IMR-90 (cell line): ENCODE measurements around the gene ANKRD13A. TPM values are rescaled to one million over a fixed set of nuclear protein-coding genes. Genes with fewer than 3 reads are reported as not detected.

Experiments used
- ATAC-seq: fragments of 200-7000 bp; cut with Tn5 transposase; 2 replicates; pipeline ENCODE4 v1.9.1; 2020; ENCODE audit warnings: low read depth, mild to moderate bottlenecking, moderate library complexity
- BruUV-seq: library from RNA; stranded (reverse); fragments of 400-500 nt; replicated peaks from 2 replicates; lab custom pipeline; 2021; lab: Mats Ljungman, UMichigan
- CTCF ChIA-PET: fragments of 300-600 bp; formaldehyde crosslinking; extraction: SDS; loops from one replicate; lab custom pipeline; 2021; ENCODE audit warnings: antibody characterized with exemption; lab: Yijun Ruan, JAX
- POLR2A ChIA-PET: fragments of 300-600 bp; sonication (Branson Sonifier 250); formaldehyde crosslinking; loops from one replicate; lab custom pipeline; 2022; ENCODE audit warnings: antibody characterized with exemption; ENCODE audit not compliant: unreplicated experiment; lab: Charles Lee
- DNase-seq: peaks from one replicate; pipeline ENCODE4 v3.0.0; 2013
- H2AFZ ChIP-seq: replicated peaks from 2 replicates; pipeline ENCODE3; 2013; ENCODE audit warnings: low read length, mild to moderate bottlenecking; ENCODE audit not compliant: poor library complexity
- H2AK5ac ChIP-seq: 2 replicates; pipeline ENCODE4 v1.6.1; 2013; ENCODE audit warnings: low read depth, low read length, inconsistent platforms
- H2AK9ac ChIP-seq: replicated peaks from 2 replicates; pipeline ENCODE3; 2013; ENCODE audit warnings: mild to moderate bottlenecking, low read depth, low read length, moderate library complexity; ENCODE audit not compliant: poor library complexity
- H2BK120ac ChIP-seq: 2 replicates; pipeline ENCODE4 v1.6.1; 2013; ENCODE audit warnings: low read depth, low read length, inconsistent platforms
- H2BK15ac ChIP-seq: 3 replicates; pipeline ENCODE4 v1.6.1; 2013; ENCODE audit warnings: low read depth, low read length, inconsistent platforms
- H2BK20ac ChIP-seq: 2 replicates; pipeline ENCODE4 v1.6.1; 2013; ENCODE audit warnings: low read depth, mild to moderate bottlenecking, inconsistent platforms, low read length, moderate library complexity
- H2BK5ac ChIP-seq: 2 replicates; pipeline ENCODE4 v1.6.1; 2013; ENCODE audit warnings: mild to moderate bottlenecking, low read depth, low read length, inconsistent platforms; ENCODE audit not compliant: poor library complexity, severe bottlenecking
- H3K14ac ChIP-seq: replicated peaks from 2 replicates; pipeline ENCODE4 v1.6.1; 2013; ENCODE audit warnings: low read depth, low read length, inconsistent platforms
- H3K18ac ChIP-seq: 2 replicates; pipeline ENCODE4 v1.6.1; 2013; ENCODE audit warnings: low read depth, low read length, control low read depth
- H3K23ac ChIP-seq: 2 replicates; pipeline ENCODE4 v1.6.1; 2013; ENCODE audit warnings: low read depth, low read length, inconsistent platforms
- H3K27ac ChIP-seq: 2 replicates; pipeline ENCODE4 v1.5.1; 2013; ENCODE audit warnings: mild to moderate bottlenecking, control low read depth, low read length; ENCODE audit not compliant: insufficient read depth
- H3K27me3 ChIP-seq: 2 replicates; pipeline ENCODE4 v1.6.1; 2013; ENCODE audit warnings: low read length; ENCODE audit not compliant: control insufficient read depth, insufficient read depth
- H3K36me3 ChIP-seq: 2 replicates; pipeline ENCODE4 v1.6.1; 2013; ENCODE audit warnings: low read length, mixed read lengths; ENCODE audit not compliant: control insufficient read depth, insufficient read depth
- H3K4ac ChIP-seq: 2 replicates; pipeline ENCODE4 v1.6.1; 2013; ENCODE audit warnings: low read depth, low read length, inconsistent platforms
- H3K4me1 ChIP-seq: 2 replicates; pipeline ENCODE4 v1.6.1; 2013; ENCODE audit warnings: low read length, mixed read lengths; ENCODE audit not compliant: control insufficient read depth, insufficient read depth
- H3K4me2 ChIP-seq: 2 replicates; pipeline ENCODE4 v1.6.1; 2013; ENCODE audit warnings: low read depth, mild to moderate bottlenecking, control low read depth, low read length, moderate library complexity
- H3K4me3 ChIP-seq: 2 replicates; pipeline ENCODE4 v1.5.1; 2013; ENCODE audit warnings: low read depth, mild to moderate bottlenecking, control low read depth, low read length, moderate library complexity; ENCODE audit not compliant: insufficient read depth
- H3K56ac ChIP-seq: 2 replicates; pipeline ENCODE4 v1.6.1; 2013; ENCODE audit warnings: low read length, inconsistent platforms; ENCODE audit not compliant: insufficient read depth; ENCODE audit errors: extremely low read depth
- H3K79me1 ChIP-seq, 2 experiments: 2 replicates each; pipeline ENCODE4 v1.6.1; 2013; ENCODE audit warnings: low read length in 2 of 2, inconsistent platforms in 1 of 2, low read depth in 1 of 2
- H3K9ac ChIP-seq: 2 replicates; pipeline ENCODE4 v1.6.1; 2013; ENCODE audit warnings: low read depth, low read length, control low read depth
- H3K9me1 ChIP-seq: 2 replicates; pipeline ENCODE4 v1.6.1; 2013; ENCODE audit warnings: low read length, inconsistent platforms; ENCODE audit not compliant: insufficient read depth
- H3K9me3 ChIP-seq: 2 replicates; pipeline ENCODE4 v1.6.1; 2013; ENCODE audit warnings: low read length; ENCODE audit not compliant: control insufficient read depth, insufficient read depth
- H4K20me1 ChIP-seq: 2 replicates; pipeline ENCODE4 v1.6.1; 2013; ENCODE audit warnings: low read length, inconsistent platforms; ENCODE audit not compliant: insufficient read depth
- H4K5ac ChIP-seq: 2 replicates; pipeline ENCODE4 v1.6.1; 2013; ENCODE audit warnings: mild to moderate bottlenecking, low read depth, low read length, control low read depth
- H4K8ac ChIP-seq, 2 experiments: 2 replicates each; pipeline ENCODE4 v1.6.1; 2013; ENCODE audit warnings: low read depth in 2 of 2, low read length in 2 of 2, control low read depth in 1 of 2, inconsistent platforms in 1 of 2
- H4K91ac ChIP-seq: 2 replicates; pipeline ENCODE4 v1.6.1; 2013; ENCODE audit warnings: low read depth, low read length, inconsistent platforms; ENCODE audit not compliant: insufficient read depth
- ELK1 ChIP-seq: fragments of 150-350 bp; IDR thresholded peaks from 2 replicates; pipeline ENCODE4 v1.6.1; 2016; ENCODE audit warnings: low read depth, mild to moderate bottlenecking, low read length, moderate library complexity, borderline replicate concordance
- POLR2A ChIP-seq: IDR thresholded peaks from 2 replicates; pipeline ENCODE4 v1.6.1; 2012; ENCODE audit warnings: mild to moderate bottlenecking, low read depth, low read length
- SMC3 ChIP-seq: fragments of 150-350 bp; IDR thresholded peaks from 2 replicates; pipeline ENCODE4 v1.6.1; 2016; ENCODE audit warnings: low read depth, mild to moderate bottlenecking, antibody characterized with exemption, low read length, moderate library complexity
- WGBS, 2 experiments: methylation state at CpG; one replicate each; pipeline versions ENCODE4 v1.1.5 to v1.1.7; 2013; ENCODE audit warnings: missing lambda C conversion rate in 2 of 2; ENCODE audit not compliant: insufficient read length in 1 of 2; ENCODE audit errors: extremely low coverage in 2 of 2; 5-methylcytosine and 5-hydroxymethylcytosine counted together
- dilution Hi-C: fragments of 300-500 bp; cut with HindIII; formaldehyde crosslinking; loops from one replicate; pipeline ENCODE4 v1.14.3; 2018; ENCODE audit warnings: low sequenced_read_pairs; ENCODE audit not compliant: unreplicated experiment
- in situ Hi-C: fragments of 300-500 bp; cut with MboI; formaldehyde crosslinking; loops from 3 replicates; pipeline ENCODE4 v1.14.3; 2019; ENCODE audit warnings: low sequenced_read_pairs, inconsistent platforms, mixed read lengths
- intact Hi-C: fragments of 100-400 bp; cut with micrococcal nuclease; formaldehyde crosslinking; loops from 2 replicates; pipeline ENCODE4 v1.10.0; 2022
- polyA plus RNA-seq, 3 experiments: library from polyadenylated mRNA; depleted of rRNA; stranded (reverse); fragments of >200 nt; gene quantifications; 2 replicates each; pipeline ENCODE4 v1.2.3, GENCODE V29; 2012; ENCODE audit warnings: low replicate concordance in 1 of 3
- total RNA-seq: library from RNA; depleted of rRNA; stranded (reverse); fragments of >200 nt; gene quantifications from 2 replicates; pipeline ENCODE4 v1.2.3, GENCODE V29; 2012

The ANKRD13A gene
- total and polyA plus RNA-seq, 2 of the 4 experiments (the other 2 are of a cell fraction): 299 to 449 TPM

GRCh38 chr12:110035534-110036104, 36.4 kb downstream of the ANKRD13A start:
- no peaks in the 10 kb centered on the region for H3K27me3 ChIP-seq
- no peak overlapping the region; the same call in 1 of the 2 replicates for H3K4ac ChIP-seq
- H3K27ac ChIP-seq: no peak overlapping the region
- in situ Hi-C loops (no loop called here), intact Hi-C loops (no loop called here), dilution Hi-C loops (no loop called here)
- H2BK20ac ChIP-seq: no peak overlapping the region
- no TSS peak for BruUV-seq
- no peak overlapping the region for H4K91ac ChIP-seq
- 0 out of 3 replicates have a peak overlapping the region, but pooled peaks have one; percentile 4 for H2BK15ac ChIP-seq
- H3K14ac ChIP-seq: no peak overlapping the region
- no peak overlapping the region for H3K9ac ChIP-seq
- H4K8ac ChIP-seq: peak overlapping the region in 1 of 2 experiments; percentile 11; a peak in 1 of 4 replicates
- H2AK5ac ChIP-seq: no peak overlapping the region
- no peak for TF ChIP-seq SMC3
- TF ChIP-seq POLR2A: no peak
- TF ChIP-seq ELK1: no peak
- no peak overlapping the region for H2BK120ac ChIP-seq
- ChIA-PET CTCF (no interaction called here), POLR2A (no interaction called here)
- H2AK9ac ChIP-seq: no peak overlapping the region
- peaks cover 42% of the 10 kb centered on the region for H3K36me3 ChIP-seq
- no peak overlapping the region for H3K56ac ChIP-seq
- H2AFZ ChIP-seq: no peak overlapping the region
- peak overlapping the region; percentile 24 for H2BK5ac ChIP-seq
- peaks cover 10% of the 10 kb centered on the region for H3K9me1 ChIP-seq
- peaks cover 37 to 50% of the 10 kb centered on the region in 2 experiments for H3K79me1 ChIP-seq
- no peak overlapping the region for H3K4me2 ChIP-seq
- H3K9me3 ChIP-seq: no peaks in the 10 kb centered on the region
- DNase-seq (no peak), ATAC-seq (no peak)
- no peak overlapping the region for H3K18ac ChIP-seq
- no peak overlapping the region for H4K5ac ChIP-seq
- whole genome bisulfite sequencing, 2 experiments: 100% methylated on average over 1 of the region's 7 CpGs; no CpG with 5 or more reads in 1 of the 2 experiments
- peaks cover 18% of the 10 kb centered on the region for H3K4me1 ChIP-seq
- H4K20me1 ChIP-seq: peaks cover 19% of the 10 kb centered on the region
- H3K4me3 ChIP-seq: no peak overlapping the region
- no peak overlapping the region for H3K23ac ChIP-seq
